Hematopoietic multipotent progenitor cell treated with erythropoietin and hydrocortisone succinate and interleukin-3 and kit ligand, for 17 days (in vitro differentiated cells): ENCODE data around the gene NLRX1.
"Not testable (repeated sequence)": the region's sequence is repeated elsewhere in the genome, so short reads cannot be mapped to it uniquely, and the experiment has no call there.

Source experiments
- DNase-seq: peaks from one replicate; pipeline ENCODE4 v3.0.0-alpha.2; 2015; ENCODE audit warnings: low spot score

Gene NLRX1

GRCh38 chr11:119209186-119209585 lies 40.7 kb downstream of the NLRX1 start:
- no peak for DNase-seq

- no peak for DNase-seq
Observed at GRCh38 chr11:119210050-119210449, 41.5 kb downstream of the NLRX1 start.

GRCh38 chr11:119218141-119218878 lies 49.8 kb downstream of the NLRX1 start:
- DNase-seq = no peak

- DNase-seq = no peak
Observed at GRCh38 chr11:119222308-119222707, 53.8 kb downstream of the NLRX1 start.

GRCh38 chr11:119222891-119223290 lies 54.4 kb downstream of the NLRX1 start:
- DNase-seq = no peak

- no peak for DNase-seq
Observed at GRCh38 chr11:119223856-119224255, 55.3 kb downstream of the NLRX1 start.

GRCh38 chr11:119228535-119229287 lies 60.2 kb downstream of the NLRX1 start:
- not testable (repeated sequence) for DNase-seq

- no peak for DNase-seq
Observed at GRCh38 chr11:119229288-119229672, 60.8 kb downstream of the NLRX1 start.

- no peak for DNase-seq
Observed at GRCh38 chr11:119229741-119230140, 61.2 kb downstream of the NLRX1 start.
